Subcutaneous abdominal adipose tissue (tissue), 5 donors: ENCODE data around the gene SLC35A2.
A peak's percentile ranks its signal among the peaks of the same experiment; 100 is the strongest.

Experiments
- H3K27ac ChIP-seq: one replicate; pipeline ENCODE4 v1.7.0; 2013; ENCODE audit warnings: low read depth, mild to moderate bottlenecking, inconsistent platforms, low read length, moderate library complexity
- H3K27me3 ChIP-seq, 5 donors: one replicate each; pipeline ENCODE4 v1.7.0; 2013; ENCODE audit warnings: low read length in 5 of 5, inconsistent platforms in 1 of 5; ENCODE audit not compliant: control insufficient read depth in 5 of 5, insufficient read depth in 4 of 5
- H3K36me3 ChIP-seq, 5 donors: one replicate each; pipeline ENCODE4 v1.7.0; 2013; ENCODE audit warnings: low read length in 5 of 5; ENCODE audit not compliant: control insufficient read depth in 5 of 5, insufficient read depth in 5 of 5
- H3K4me1 ChIP-seq, 5 donors: one replicate each; pipeline ENCODE4 v1.7.0; 2013; ENCODE audit warnings: low read length in 5 of 5, mild to moderate bottlenecking in 3 of 5, moderate library complexity in 1 of 5; ENCODE audit not compliant: control insufficient read depth in 5 of 5, insufficient read depth in 5 of 5
- H3K4me3 ChIP-seq, 5 donors: one replicate each; pipeline ENCODE4 v1.7.0; 2013; ENCODE audit warnings: low read length in 5 of 5, low read depth in 1 of 5
- H3K9ac ChIP-seq, 5 donors: one replicate each; pipeline ENCODE4 v1.7.0; 2013; ENCODE audit warnings: low read length in 5 of 5, mild to moderate bottlenecking in 4 of 5, moderate library complexity in 3 of 5
- H3K9me3 ChIP-seq, 5 donors: one replicate each; pipeline ENCODE4 v1.7.0; 2013; ENCODE audit warnings: low read length in 5 of 5; ENCODE audit not compliant: control insufficient read depth in 5 of 5
- donor health status: healthy.
- donor health status: healthy.
- donor health status: healthy.
- donor health status: healthy.
- donor health status: healthy.

Gene SLC35A2

DNA sequence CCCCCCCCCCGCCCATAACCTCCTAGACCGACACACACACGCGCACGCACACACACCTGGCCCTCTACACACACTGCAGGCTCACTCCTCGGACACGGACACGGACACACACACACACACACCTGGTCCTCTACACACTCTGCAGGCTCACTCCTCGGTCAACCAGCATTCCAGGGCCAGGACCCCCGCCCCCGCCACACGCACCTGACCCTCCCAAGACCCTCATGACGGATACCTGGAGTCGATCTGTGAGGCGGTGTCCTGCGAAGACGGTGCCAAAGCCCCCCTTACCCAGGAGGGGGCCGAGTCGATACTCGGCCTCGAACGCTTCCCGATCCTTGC is 6.8 kb upstream of the SLC35A2 start:
- H3K4me1 ChIP-seq: peaks cover 0 to 27% (median 26%) of the 10 kb centered on the region in 5 donors
- no peaks in the 10 kb centered on the region for H3K9me3 ChIP-seq
- H3K4me3 ChIP-seq: peak overlapping the region; percentile 23 to 64 (median 57)
- peaks cover 0 to 8% (median 4%) of the 10 kb centered on the region in 5 donors for H3K27me3 ChIP-seq
- H3K9ac ChIP-seq: peak overlapping the region in 1 of 5 donors; percentile 45
- H3K27ac ChIP-seq: peak overlapping the region; percentile 41
- peaks cover 0 to 36% (median 14%) of the 10 kb centered on the region in 5 donors for H3K36me3 ChIP-seq

DNA sequence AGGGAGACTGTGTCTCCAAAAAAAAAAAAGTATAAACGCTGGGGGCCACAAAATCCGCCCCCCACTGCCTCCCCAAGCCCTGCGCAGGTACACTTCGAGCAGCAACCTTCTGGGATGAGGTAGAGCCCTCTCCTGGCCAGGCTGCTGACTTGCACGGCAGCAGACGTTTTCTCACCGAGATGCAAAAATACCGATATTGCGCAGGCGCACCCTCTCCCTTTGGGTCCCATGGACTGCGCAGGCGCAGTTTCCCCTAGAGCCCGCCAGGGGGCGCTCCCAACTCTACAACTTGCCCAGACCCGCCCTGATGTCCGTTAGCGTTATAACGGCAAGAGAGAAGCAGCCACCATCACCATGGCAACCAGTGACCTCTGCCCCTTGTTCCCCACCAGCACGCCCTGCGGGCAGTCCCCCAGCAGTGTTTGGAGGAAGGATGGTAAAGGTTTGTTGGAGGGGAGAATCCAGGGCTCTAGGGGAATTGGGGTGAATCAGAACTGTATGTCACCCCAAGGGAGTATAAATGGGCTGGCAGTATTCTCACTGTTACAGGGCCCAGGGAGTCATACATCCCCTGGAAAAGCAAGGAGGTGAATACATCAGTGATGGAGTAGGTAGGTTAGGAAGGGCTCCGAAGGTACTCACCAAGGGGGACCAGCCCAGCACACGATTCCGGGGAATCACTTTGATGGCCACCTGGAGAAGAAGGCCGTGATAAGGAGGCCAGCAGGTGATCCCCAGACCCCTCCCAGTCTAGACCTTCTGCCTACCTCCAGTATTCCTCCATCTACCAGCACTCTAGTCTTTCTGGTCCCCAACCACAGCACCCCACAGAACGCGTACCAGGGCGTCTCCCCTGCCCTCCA is 5.9 kb upstream of the SLC35A2 start:
- Histone ChIP-seq H3K36me3 (peaks cover 0 to 27% (median 6%) of the 10 kb centered on the region in 5 donors), H3K27ac (no peak overlapping the region), H3K9me3 (no peaks in the 10 kb centered on the region), H3K27me3 (peaks cover 0 to 8% (median 4%) of the 10 kb centered on the region in 5 donors), H3K4me3 (peak overlapping the region in 4 of 5 donors; percentile 11 to 64 (median 51)), H3K9ac (no peak overlapping the region), H3K4me1 (peaks cover 0 to 28% (median 26%) of the 10 kb centered on the region in 5 donors)

DNA sequence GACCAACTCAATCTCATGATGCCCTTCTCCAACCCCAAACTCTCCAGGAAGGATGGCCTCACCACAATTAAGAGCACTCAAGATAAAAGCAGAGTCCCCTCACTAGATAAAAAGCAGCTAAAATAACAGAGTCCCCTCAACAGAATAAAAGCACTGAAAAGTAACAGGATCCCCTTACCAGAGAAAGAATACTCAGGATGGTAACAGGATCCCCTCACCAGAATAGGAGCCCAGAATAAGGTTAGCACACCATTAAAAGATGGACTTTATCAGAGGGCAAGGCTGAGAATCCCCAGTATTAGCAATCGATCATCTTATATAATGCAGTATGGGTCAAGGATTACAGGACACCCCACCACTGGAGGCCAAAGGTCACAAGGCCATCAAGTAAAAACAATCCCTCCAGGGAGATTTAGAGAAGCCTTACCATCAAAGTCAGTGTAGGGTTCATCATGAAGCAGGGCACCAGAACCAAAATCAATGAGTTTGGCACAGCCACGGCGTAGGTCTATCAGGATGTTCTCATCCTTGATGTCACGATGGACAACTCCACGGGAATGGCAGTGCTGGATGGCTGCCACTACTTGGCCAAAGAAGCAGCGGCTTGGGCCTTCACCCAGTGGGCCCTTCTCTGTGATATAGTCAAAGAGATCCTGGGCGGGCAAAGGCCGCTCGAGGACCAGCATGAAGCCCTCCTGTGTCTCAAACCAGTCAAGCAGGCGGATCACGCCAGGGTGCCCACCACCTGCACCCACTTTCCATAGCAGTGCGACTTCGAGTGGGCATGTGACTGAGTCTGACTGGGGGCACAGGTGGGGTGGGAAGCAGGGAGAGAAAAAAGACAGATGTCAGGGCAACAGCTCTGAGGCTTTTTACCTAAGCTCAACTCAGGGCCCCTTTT is 3.4 kb upstream of the SLC35A2 start:
- H3K27ac ChIP-seq: no peak overlapping the region
- peaks cover 0 to 17% (median 2%) of the 10 kb centered on the region in 5 donors for H3K36me3 ChIP-seq
- no peak overlapping the region for H3K4me3 ChIP-seq
- H3K4me1 ChIP-seq: peaks cover 2 to 43% (median 34%) of the 10 kb centered on the region in 5 donors
- H3K27me3 ChIP-seq: peaks cover 0 to 6% (median 2%) of the 10 kb centered on the region in 5 donors
- peaks cover 0 to 3% (median 0%) of the 10 kb centered on the region in 5 donors for H3K9me3 ChIP-seq
- no peak overlapping the region for H3K9ac ChIP-seq

- H3K36me3 ChIP-seq: peaks cover 0 to 21% (median 6%) of the 10 kb centered on the region in 5 donors
- no peak overlapping the region for H3K4me3 ChIP-seq
- H3K4me1 ChIP-seq: peaks cover 2 to 35% (median 25%) of the 10 kb centered on the region in 5 donors
- H3K27me3 ChIP-seq: peaks cover 0 to 4% (median 2%) of the 10 kb centered on the region in 5 donors
- H3K9me3 ChIP-seq: peaks cover 0 to 3% (median 0%) of the 10 kb centered on the region in 5 donors
- H3K9ac ChIP-seq: no peak overlapping the region
- H3K27ac ChIP-seq: no peak overlapping the region
Measured at GRCh38 chrX:48913605-48914366, 2.3 kb upstream of the SLC35A2 start.

DNA sequence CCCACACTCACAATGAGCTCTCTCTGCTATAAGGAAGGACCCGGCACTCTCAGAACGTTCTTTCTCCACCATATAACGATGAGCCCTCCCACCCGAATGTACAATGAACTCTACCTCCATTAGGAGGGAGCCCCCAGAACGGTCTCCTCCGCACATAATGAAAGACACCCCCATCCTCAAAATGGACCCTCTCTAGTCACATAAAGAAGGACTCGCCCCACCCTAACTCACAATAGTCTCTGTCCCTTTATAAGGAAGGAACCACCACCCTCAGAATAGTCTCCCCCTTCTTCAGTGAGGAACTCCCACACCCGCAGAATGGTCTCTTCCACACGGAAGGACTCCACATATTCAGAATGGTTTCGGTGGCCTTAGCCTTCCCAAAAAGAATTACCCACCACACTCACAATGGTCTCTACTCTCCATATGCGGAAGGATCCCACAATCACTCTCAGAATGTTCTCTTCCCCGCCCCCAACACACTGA is 477 bp downstream of the SLC35A2 start:
- Histone ChIP-seq H3K9me3 (peaks cover 0 to 5% (median 0%) of the 10 kb centered on the region in 5 donors), H3K27me3 (peaks cover 0 to 4% (median 2%) of the 10 kb centered on the region in 5 donors), H3K9ac (peak overlapping the region in 4 of 5 donors; percentile 57 to 86 (median 68)), H3K27ac (no peak overlapping the region), H3K4me1 (peaks cover 2 to 16% (median 12%) of the 10 kb centered on the region in 5 donors), H3K36me3 (peaks cover 0 to 33% (median 9%) of the 10 kb centered on the region in 5 donors), H3K4me3 (peak overlapping the region; percentile 74 to 87 (median 81))

DNA sequence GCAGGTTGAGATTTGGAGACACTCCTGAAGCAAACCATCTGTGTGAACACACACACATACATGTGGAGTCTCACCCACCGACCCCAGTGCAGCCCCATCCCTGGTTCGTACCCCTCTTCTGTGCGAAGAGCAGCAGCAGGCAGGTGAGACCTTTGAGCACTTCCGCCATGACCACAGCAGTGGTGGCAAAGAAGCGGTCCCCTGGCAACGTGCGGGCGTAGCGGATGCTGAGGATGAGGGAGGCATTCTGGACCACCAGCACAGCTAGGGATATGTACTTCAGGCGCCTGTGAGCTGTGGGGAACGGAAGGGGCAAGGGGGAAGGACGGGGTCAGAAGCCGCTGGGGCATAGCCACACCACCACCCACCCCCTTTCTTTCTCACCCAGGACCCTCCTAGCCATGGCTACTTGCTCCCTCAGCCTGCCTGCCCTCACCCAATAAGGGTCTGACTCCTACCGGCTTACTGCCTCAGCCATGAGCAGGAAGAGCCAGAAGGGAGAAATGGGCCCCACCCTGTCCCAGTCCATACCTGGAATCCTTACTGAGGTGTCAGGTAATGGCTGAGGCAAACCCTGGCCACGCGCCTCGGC is 1.6 kb downstream of the SLC35A2 start:
- H3K4me1 ChIP-seq: peaks cover 2 to 16% (median 12%) of the 10 kb centered on the region in 5 donors
- H3K9me3 ChIP-seq: peaks cover 0 to 5% (median 0%) of the 10 kb centered on the region in 5 donors
- no peak overlapping the region for H3K4me3 ChIP-seq
- H3K36me3 ChIP-seq: peaks cover 0 to 41% (median 16%) of the 10 kb centered on the region in 5 donors
- H3K27ac ChIP-seq: no peak overlapping the region
- H3K27me3 ChIP-seq: peaks cover 0 to 4% (median 2%) of the 10 kb centered on the region in 5 donors
- no peak overlapping the region for H3K9ac ChIP-seq

DNA sequence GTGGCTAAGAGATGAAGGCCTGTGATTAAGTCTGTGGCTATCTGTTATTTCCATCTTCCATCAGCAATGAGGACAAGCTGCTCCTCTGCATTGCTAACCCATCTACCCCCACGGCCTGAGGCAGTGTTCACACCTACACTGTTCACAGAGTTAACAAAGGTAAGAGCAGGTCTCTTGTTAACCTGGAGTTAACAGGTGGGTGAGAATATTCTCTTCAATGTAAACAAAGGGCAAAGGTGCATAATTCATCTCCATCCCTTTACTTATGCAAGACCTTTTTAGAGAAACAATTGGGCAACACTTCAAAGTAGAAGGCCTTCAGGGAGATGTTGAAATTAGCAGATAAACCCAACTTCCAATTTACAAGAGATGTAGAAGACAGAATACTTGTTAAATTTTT is 2.8 kb downstream of the SLC35A2 start:
- Histone ChIP-seq H3K4me3 (no peak overlapping the region), H3K36me3 (peaks cover 0 to 33% (median 17%) of the 10 kb centered on the region in 5 donors), H3K9ac (no peak overlapping the region), H3K27me3 (peaks cover 0 to 2% (median 2%) of the 10 kb centered on the region in 5 donors), H3K4me1 (peaks cover 2 to 16% (median 12%) of the 10 kb centered on the region in 5 donors), H3K27ac (no peak overlapping the region), H3K9me3 (peaks cover 0 to 5% (median 0%) of the 10 kb centered on the region in 5 donors)

DNA sequence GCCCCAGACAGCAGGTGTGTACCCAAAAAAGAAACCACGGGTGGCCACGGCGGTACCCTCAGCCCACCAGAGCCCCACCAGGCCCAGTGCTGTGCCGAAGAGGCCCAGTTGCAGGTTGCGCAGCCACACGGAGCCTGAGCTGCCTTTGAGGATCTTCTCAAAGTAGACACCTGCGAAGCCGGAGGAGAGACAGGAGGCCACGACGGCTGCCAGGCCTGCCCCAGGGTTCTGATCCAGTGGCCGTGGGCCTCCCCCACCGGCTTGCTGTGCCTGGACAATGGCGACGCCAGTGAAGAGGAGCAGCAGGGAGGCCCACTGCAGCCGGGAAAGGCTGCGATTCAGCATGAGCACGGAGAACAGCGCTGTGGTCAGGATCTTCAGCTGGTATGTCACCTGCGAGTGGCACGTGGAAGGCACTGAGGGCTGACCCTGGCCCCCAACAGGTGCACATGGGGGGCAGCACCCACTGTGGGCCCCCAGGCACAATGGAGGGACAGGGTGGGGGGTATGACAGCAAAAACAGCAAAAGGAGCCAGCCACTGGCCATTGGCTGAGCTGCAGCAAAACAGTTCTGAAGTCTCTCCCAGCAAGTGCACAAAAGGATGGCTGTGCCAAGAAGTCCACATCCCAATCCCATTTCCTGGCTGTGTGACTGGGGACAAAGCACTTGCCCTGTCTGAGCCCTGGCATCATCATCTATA is 6.2 kb downstream of the SLC35A2 start:
- H3K4me1 ChIP-seq: peaks cover 0 to 2% (median 0%) of the 10 kb centered on the region in 5 donors
- peaks cover 0 to 60% (median 36%) of the 10 kb centered on the region in 5 donors for H3K36me3 ChIP-seq
- H3K9ac ChIP-seq: no peak overlapping the region
- H3K27me3 ChIP-seq: peaks cover 0 to 7% (median 7%) of the 10 kb centered on the region in 5 donors
- H3K9me3 ChIP-seq: peaks cover 0 to 2% (median 0%) of the 10 kb centered on the region in 5 donors
- no peak overlapping the region for H3K27ac ChIP-seq
- H3K4me3 ChIP-seq: no peak overlapping the region
